ENCODE results near the gene ZNF431.
"Not testable (repeated sequence)": the region's sequence is repeated elsewhere in the genome, so short reads cannot be mapped to it uniquely, and the experiment has no call there.

ZNF431 gene

GRCh38 chr19:21148681-21149080 is 6.8 kb downstream of the ZNF431 start:
- Histone ChIP-seq H3K4me3 (ENCODE audit: low read length) (no peak overlapping the region), H3K9ac (ENCODE audit: low read length) (no peak overlapping the region), H3K27me3 (replicated peaks; ENCODE audit: control insufficient read depth, insufficient read depth, low read length) (no peaks in the 10 kb centered on the region), H3K4me1 (ENCODE audit: control insufficient read depth, insufficient read depth, low read length) (peaks cover 6% of the 10 kb centered on the region), H3K36me3 (ENCODE audit: control insufficient read depth, insufficient read depth, low read length, severe bottlenecking) (peaks cover 84% of the 10 kb centered on the region), H3K9me3 (ENCODE audit: control insufficient read depth, low read length) (peaks cover 7% of the 10 kb centered on the region)
- DNase-seq (ENCODE audit: low read depth), result no peak

GRCh38 chr19:21149877-21150276 is 8.0 kb downstream of the ZNF431 start:
- DNase-seq (ENCODE audit: low read depth), result no peak
- Histone ChIP-seq H3K4me3 (ENCODE audit: low read length) (no peak overlapping the region), H3K36me3 (ENCODE audit: control insufficient read depth, insufficient read depth, low read length, severe bottlenecking) (peaks cover 78% of the 10 kb centered on the region), H3K9ac (ENCODE audit: low read length) (no peak overlapping the region), H3K9me3 (ENCODE audit: control insufficient read depth, low read length) (peaks cover 7% of the 10 kb centered on the region), H3K27me3 (replicated peaks; ENCODE audit: control insufficient read depth, insufficient read depth, low read length) (no peaks in the 10 kb centered on the region), H3K4me1 (ENCODE audit: control insufficient read depth, insufficient read depth, low read length) (peaks cover 3% of the 10 kb centered on the region)

- H3K9me3 ChIP-seq (ENCODE audit: control insufficient read depth, low read length), result peaks cover 7% of the 10 kb centered on the region
- no peaks in the 10 kb centered on the region for H3K27me3 ChIP-seq (replicated peaks; ENCODE audit: control insufficient read depth, insufficient read depth, low read length)
- H3K4me3 ChIP-seq (ENCODE audit: low read length), result no peak overlapping the region
- H3K4me1 ChIP-seq (ENCODE audit: control insufficient read depth, insufficient read depth, low read length), result peaks cover 3% of the 10 kb centered on the region
- no peak for DNase-seq (ENCODE audit: low read depth)
- H3K9ac ChIP-seq (ENCODE audit: low read length), result no peak overlapping the region
- H3K36me3 ChIP-seq (ENCODE audit: control insufficient read depth, insufficient read depth, low read length, severe bottlenecking), result peaks cover 77% of the 10 kb centered on the region
Observed at GRCh38 chr19:21151460-21151859, 9.6 kb downstream of the ZNF431 start.

GRCh38 chr19:21158523-21159135 is 16.8 kb downstream of the ZNF431 start:
- H3K36me3 ChIP-seq (ENCODE audit: control insufficient read depth, insufficient read depth, low read length, severe bottlenecking), result peaks cover 38% of the 10 kb centered on the region
- H3K9me3 ChIP-seq (ENCODE audit: control insufficient read depth, low read length), result peaks cover 3% of the 10 kb centered on the region

GRCh38 chr19:21164541-21164940 is 22.7 kb downstream of the ZNF431 start:
- H3K36me3 ChIP-seq (ENCODE audit: control insufficient read depth, insufficient read depth, low read length, severe bottlenecking), result peaks cover 73% of the 10 kb centered on the region
- H3K4me3 ChIP-seq (ENCODE audit: low read length), result no peak overlapping the region
- H3K9me3 ChIP-seq (ENCODE audit: control insufficient read depth, low read length), result peaks cover 3% of the 10 kb centered on the region
- no peak overlapping the region for H3K9ac ChIP-seq (ENCODE audit: low read length)
- no peak for DNase-seq (ENCODE audit: low read depth)
- H3K27me3 ChIP-seq (replicated peaks; ENCODE audit: control insufficient read depth, insufficient read depth, low read length), result no peaks in the 10 kb centered on the region
- no peaks in the 10 kb centered on the region for H3K4me1 ChIP-seq (ENCODE audit: control insufficient read depth, insufficient read depth, low read length)

More at GRCh38 chr19:21158523-21159135, 16.8 kb downstream of the ZNF431 start:
- H3K9ac ChIP-seq (ENCODE audit: low read length), result no peak overlapping the region
- DNase-seq (ENCODE audit: low read depth), result peak; percentile 61
- H3K4me1 ChIP-seq (ENCODE audit: control insufficient read depth, insufficient read depth, low read length), result peaks cover 5% of the 10 kb centered on the region
- no peaks in the 10 kb centered on the region for H3K27me3 ChIP-seq (replicated peaks; ENCODE audit: control insufficient read depth, insufficient read depth, low read length)
- H3K4me3 ChIP-seq (ENCODE audit: low read length), result no peak overlapping the region

GRCh38 chr19:21166436-21166835 is 24.6 kb downstream of the ZNF431 start:
- no peaks in the 10 kb centered on the region for H3K9me3 ChIP-seq (ENCODE audit: control insufficient read depth, low read length)
- no peak overlapping the region for H3K9ac ChIP-seq (ENCODE audit: low read length)
- no peaks in the 10 kb centered on the region for H3K4me1 ChIP-seq (ENCODE audit: control insufficient read depth, insufficient read depth, low read length)
- DNase-seq (ENCODE audit: low read depth), result no peak
- H3K4me3 ChIP-seq (ENCODE audit: low read length), result no peak overlapping the region
- H3K27me3 ChIP-seq (replicated peaks; ENCODE audit: control insufficient read depth, insufficient read depth, low read length), result no peaks in the 10 kb centered on the region
- H3K36me3 ChIP-seq (ENCODE audit: control insufficient read depth, insufficient read depth, low read length, severe bottlenecking), result peaks cover 85% of the 10 kb centered on the region

GRCh38 chr19:21197590-21198295 is 55.9 kb downstream of the ZNF431 start:
- H3K36me3 ChIP-seq (ENCODE audit: control insufficient read depth, insufficient read depth, low read length, severe bottlenecking), result no peaks in the 10 kb centered on the region
- H3K9ac ChIP-seq (ENCODE audit: low read length), result no peak overlapping the region
- no peak for DNase-seq (ENCODE audit: low read depth)
- H3K4me3 ChIP-seq (ENCODE audit: low read length), result no peak overlapping the region
- H3K27me3 ChIP-seq (replicated peaks; ENCODE audit: control insufficient read depth, insufficient read depth, low read length), result no peaks in the 10 kb centered on the region
- H3K4me1 ChIP-seq (ENCODE audit: control insufficient read depth, insufficient read depth, low read length), result no peaks in the 10 kb centered on the region
- H3K9me3 ChIP-seq (ENCODE audit: control insufficient read depth, low read length), result no peaks in the 10 kb centered on the region

- Histone ChIP-seq H3K4me1 (ENCODE audit: control insufficient read depth, insufficient read depth, low read length) (no peaks in the 10 kb centered on the region), H3K9me3 (ENCODE audit: control insufficient read depth, low read length) (no peaks in the 10 kb centered on the region), H3K4me3 (ENCODE audit: low read length) (no peak overlapping the region), H3K27me3 (replicated peaks; ENCODE audit: control insufficient read depth, insufficient read depth, low read length) (no peaks in the 10 kb centered on the region), H3K9ac (ENCODE audit: low read length) (no peak overlapping the region), H3K36me3 (ENCODE audit: control insufficient read depth, insufficient read depth, low read length, severe bottlenecking) (no peaks in the 10 kb centered on the region)
- DNase-seq (ENCODE audit: low read depth), result peak; percentile 57
Observed at GRCh38 chr19:21202865-21203494, 61.1 kb downstream of the ZNF431 start.

- DNase-seq (ENCODE audit: low read depth), result no peak
- Histone ChIP-seq H3K4me3 (ENCODE audit: low read length) (no peak overlapping the region), H3K36me3 (ENCODE audit: control insufficient read depth, insufficient read depth, low read length, severe bottlenecking) (no peaks in the 10 kb centered on the region), H3K27me3 (replicated peaks; ENCODE audit: control insufficient read depth, insufficient read depth, low read length) (no peaks in the 10 kb centered on the region), H3K4me1 (ENCODE audit: control insufficient read depth, insufficient read depth, low read length) (no peaks in the 10 kb centered on the region), H3K9me3 (ENCODE audit: control insufficient read depth, low read length) (peaks cover 4% of the 10 kb centered on the region), H3K9ac (ENCODE audit: low read length) (no peak overlapping the region)
Observed at GRCh38 chr19:21210037-21210621, 68.3 kb downstream of the ZNF431 start.

GRCh38 chr19:21221693-21222092 is 79.9 kb downstream of the ZNF431 start:
- no peak overlapping the region for H3K4me3 ChIP-seq (ENCODE audit: low read length)
- H3K4me1 ChIP-seq (ENCODE audit: control insufficient read depth, insufficient read depth, low read length), result no peaks in the 10 kb centered on the region
- H3K27me3 ChIP-seq (replicated peaks; ENCODE audit: control insufficient read depth, insufficient read depth, low read length), result no peaks in the 10 kb centered on the region
- H3K9ac ChIP-seq (ENCODE audit: low read length), result no peak overlapping the region
- no peaks in the 10 kb centered on the region for H3K36me3 ChIP-seq (ENCODE audit: control insufficient read depth, insufficient read depth, low read length, severe bottlenecking)
- H3K9me3 ChIP-seq (ENCODE audit: control insufficient read depth, low read length), result peaks cover 11% of the 10 kb centered on the region
- DNase-seq (ENCODE audit: low read depth), result peak; percentile 28

GRCh38 chr19:21229938-21230337 is 88.1 kb downstream of the ZNF431 start:
- H3K36me3 ChIP-seq (ENCODE audit: control insufficient read depth, insufficient read depth, low read length, severe bottlenecking); H3K4me3 ChIP-seq (ENCODE audit: low read length); H3K27me3 ChIP-seq (replicated peaks; ENCODE audit: control insufficient read depth, insufficient read depth, low read length); DNase-seq (ENCODE audit: low read depth); H3K9ac ChIP-seq (ENCODE audit: low read length); H3K4me1 ChIP-seq (ENCODE audit: control insufficient read depth, insufficient read depth, low read length): not testable (repeated sequence)
- peaks cover 29% of the 10 kb centered on the region for H3K9me3 ChIP-seq (ENCODE audit: control insufficient read depth, low read length)
